NOMO-1 (cell line): ENCODE data around the gene RPP14.
A peak's percentile ranks its signal among the peaks of the same experiment; 100 is the strongest.
"Not testable (repeated sequence)": the region's sequence is repeated elsewhere in the genome, so short reads cannot be mapped to it uniquely, and the experiment has no call there.

ENCODE experiments used
- DNase-seq, 2 experiments: peaks; one replicate each; lab custom pipeline; 2025; ENCODE audit not compliant: unreplicated experiment in 2 of 2; lab: John Stamatoyannopoulos, UW

The RPP14 gene

DNA sequence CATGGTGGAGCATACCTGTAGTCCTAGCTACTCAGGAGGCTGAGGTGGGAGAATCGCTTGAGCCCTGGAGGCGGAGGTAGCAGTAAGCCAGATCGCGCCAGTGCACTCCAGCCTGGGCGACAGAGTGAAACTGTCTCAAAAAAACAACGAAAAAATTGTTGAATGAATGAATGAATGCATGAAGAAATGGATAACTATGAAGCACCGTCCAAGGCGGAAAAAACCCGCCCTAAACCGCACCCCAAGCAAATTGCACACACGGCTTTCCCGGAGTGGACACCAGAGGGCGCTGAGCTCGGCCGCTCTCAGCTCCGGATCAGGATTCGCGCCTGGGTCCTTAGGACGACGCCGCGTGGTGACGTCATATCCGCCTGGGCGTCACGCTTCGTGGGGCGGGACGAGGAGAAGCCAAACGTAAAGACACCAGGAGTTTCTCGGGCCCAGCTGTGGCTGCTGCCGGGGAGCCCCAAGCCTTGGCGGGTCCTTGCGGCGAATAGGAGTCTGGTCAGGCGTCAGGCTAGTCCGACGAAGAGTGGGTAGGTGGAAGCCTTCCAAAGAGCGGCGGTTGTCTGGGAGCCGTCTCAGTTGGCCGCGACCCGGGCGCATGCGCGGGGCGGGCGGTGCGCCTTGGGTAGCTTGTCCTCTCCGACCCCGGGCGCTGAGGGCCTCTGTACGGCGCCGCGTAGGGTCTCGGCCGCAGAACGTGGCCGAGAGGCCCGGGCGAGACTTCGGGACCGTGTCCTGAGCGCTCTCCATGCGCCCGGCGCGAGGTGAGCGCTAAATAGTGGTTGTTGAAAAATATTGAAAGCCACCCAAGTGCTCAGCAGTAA, at the start of gene RPP14, which contains the start of gene HTD2:
TSS of gene RPP14 (plus strand) at position 364 of the 830 bp plus-strand sequence. CDS start 4,085 bp downstream, outside the sequence.
TSS of gene HTD2 (plus strand) at position 639 of the 830 bp plus-strand sequence. CDS start 11,094 bp downstream, outside the sequence.
- DNase-seq = peak; percentile 92 to 98

DNA sequence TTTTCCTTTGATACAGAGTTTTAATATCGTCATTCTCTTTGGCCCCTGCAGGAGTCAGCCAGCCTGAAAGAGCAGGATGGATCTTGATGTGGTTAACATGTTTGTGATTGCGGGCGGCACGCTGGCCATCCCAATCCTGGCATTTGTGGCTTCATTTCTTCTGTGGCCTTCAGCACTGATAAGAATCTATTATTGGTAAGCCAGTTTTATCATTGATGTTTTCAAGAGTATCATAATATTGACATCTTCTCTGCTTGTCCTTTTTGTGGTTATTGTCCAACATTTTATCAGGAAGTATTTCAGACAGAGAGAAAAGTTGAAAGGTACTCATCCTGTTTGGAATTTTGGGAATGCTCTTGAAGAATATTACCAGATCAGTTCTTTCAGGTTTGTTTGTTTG, 49.5 kb upstream of the RPP14 start:
- no peak for DNase-seq

DNA sequence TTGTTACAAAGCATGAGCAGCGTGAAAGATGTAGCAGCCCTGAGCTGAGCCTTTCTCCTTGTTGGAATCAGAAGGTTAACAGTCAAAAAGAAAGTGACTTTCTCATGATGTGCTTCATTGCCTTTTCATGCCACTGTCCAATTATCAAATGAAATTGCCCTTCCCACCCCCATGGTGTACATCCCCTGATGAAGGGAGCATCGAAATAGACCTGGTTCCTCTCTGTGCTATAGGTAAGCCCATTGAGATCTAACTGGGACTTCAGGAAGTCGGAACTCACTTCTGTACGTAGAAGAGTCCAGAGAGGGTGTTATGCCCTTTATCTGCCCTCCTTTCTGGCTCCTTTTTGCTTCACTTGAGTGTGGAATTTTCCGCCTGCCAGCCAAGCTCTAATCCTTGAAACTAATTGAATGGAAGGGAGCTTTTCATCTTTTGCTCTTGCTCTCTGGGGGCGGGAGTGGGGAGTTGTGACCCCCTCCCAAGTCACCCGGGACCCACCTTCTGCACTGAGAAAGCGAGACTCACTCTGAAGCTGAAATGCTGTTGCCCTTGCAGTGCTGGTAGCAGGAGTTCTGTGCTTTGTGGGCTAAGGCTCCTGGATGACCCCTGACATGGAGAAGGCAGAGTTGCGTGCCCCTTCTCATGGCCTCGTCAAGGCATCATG, 47.5 kb upstream of the RPP14 start:
- DNase-seq = no peak

DNA sequence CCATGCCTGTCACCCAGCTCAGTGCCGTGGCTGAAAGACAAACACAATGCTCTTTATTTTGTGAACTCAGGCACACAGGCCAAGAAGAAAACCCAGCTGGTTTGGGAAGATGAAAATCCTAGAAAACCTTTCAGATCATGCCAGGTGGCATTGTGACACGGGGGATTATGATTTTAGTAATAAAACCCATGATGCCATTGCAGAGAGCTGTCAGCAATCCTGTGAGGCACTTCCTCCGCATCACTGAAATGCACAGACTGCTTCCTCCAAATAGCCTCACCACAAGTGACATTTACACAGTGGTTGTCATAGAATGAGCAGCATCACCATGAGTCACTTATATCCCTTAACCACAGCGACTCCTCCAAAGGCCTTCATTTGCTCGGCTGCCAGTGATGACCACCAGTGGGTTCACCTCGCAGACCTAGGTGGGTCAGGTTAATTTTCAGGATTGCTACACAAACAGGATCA, 45.7 kb upstream of the RPP14 start:
- peak; percentile 13 to 73 for DNase-seq

DNA sequence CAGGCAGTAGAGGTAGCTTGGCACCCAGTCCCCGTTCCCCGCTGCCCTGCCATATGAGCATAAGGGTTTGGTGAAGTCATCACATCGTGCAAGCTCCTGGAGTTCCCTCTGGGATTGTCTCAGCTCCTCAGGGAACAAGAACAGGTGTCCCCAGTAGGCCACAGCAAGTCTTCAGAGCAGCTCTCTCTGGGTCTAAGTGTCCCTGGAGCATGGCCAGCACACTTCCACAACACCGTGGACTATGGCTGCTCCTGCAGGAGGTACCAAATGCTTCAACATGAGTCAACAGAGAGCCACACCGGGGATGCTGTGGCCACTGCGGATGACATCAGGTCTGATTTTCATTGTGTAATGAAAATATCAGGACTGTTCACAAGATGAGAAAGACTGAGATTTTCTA, 45.3 kb upstream of the RPP14 start:
- DNase-seq = no peak

DNA sequence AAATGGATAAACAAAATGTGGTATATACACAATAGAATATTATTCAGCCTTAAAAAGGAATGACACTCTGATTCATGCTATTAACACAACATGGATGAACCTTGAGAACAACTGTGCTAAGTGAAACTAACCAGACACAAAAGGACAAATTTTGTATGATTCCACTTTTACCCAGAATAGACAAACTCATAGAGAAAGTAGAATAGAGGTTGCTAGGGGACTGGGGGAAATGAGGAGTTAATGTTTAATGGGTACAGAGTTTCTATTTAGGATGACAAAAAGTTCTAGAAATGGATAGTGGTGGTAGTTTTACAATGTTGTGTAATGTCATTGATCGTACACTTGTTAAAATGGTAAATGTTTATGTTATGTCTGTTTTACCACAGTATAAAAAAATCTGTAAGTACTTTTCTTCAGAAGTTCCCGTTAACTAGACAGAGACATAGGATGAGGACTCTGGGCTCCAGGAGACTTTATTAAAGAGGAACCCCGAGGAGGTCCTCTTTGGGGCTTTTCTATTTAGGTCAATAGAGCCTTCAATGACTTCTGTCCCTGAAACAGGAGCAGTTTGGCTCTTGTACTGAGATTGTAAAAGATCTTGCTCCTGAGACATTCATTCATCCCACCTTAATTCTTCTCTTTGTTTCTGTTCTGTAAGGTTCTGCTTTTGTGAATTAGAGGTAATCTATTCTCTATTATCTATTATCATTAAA, 43.9 kb upstream of the RPP14 start:
- DNase-seq = no peak

DNA sequence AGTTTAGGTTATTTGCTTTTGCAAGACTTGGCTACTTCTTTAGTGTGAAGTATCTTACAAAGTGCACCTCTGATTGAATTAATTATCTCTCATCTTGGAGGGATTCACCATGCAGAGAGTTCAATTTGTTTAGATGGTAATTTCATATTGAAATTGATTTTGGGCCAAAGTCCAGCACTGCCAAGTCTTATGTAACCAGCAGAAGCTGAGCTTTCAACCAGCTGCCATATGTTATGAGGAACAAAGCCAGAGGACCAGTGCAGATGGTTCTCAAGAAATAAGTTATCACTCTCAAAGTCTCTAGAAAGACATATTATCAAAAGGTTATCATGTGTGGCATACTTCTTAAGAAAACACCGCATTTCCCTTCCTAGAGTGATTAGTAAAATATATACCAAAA, 39.5 kb upstream of the RPP14 start:
- DNase-seq = no peak

DNA sequence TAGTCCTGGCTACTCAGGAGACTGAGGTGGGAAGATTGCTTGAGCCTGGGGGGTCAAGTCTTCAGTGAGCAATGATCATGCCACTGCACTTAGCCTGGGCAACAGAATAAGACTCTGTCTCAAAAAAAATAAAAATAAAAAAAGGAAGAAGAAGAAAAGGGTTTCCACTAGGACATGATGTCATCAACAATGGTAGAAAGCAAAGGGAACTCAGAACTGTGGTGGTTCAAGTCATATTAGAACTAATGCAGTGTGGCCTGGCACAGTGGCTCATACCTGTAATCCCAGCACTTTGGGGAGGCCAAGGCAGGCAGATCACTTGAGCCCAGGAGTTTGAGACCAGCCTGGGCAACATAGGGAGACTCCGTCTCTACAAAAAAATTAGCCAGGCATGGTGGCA, 38.5 kb upstream of the RPP14 start:
- DNase-seq = not testable (repeated sequence)

DNA sequence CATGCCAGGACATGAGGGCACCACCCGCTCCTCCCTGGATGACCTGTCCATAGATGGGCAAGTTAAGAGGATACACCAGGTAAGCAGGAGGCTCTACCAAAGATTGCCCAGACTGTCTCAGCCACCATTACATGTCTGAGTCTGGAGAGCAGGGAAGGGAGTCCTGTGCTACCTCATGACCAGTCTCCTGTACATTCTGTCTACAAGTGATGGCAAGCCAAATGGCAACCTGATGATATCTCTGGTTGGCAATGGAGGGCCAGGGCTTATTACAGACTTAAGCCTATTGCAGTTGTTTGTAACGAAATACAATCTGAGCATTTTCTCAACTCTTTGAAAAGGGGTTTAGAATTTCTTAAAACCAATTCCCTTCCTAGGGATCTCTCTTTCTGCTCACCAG, 36.7 kb upstream of the RPP14 start:
- DNase-seq = no peak

DNA sequence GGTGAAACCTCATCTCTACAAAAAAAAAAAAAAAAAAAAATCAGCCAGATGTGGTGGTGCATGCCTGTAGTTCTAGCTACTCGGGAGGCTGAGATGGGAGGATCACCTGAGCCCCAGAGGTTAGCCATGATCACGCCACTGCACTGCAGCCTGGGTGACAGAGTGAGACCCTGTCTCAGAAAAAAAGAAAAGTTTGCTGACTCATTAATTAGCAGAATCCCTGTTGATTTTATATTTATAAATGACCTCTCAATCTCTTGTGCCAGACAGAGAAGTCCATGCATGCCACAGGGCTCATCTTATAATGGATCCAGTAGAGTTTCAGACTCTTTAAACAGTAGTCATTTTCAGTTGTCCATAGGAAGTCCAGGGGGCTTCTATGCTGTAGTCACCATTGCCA, 35.6 kb upstream of the RPP14 start:
- no peak for DNase-seq

DNA sequence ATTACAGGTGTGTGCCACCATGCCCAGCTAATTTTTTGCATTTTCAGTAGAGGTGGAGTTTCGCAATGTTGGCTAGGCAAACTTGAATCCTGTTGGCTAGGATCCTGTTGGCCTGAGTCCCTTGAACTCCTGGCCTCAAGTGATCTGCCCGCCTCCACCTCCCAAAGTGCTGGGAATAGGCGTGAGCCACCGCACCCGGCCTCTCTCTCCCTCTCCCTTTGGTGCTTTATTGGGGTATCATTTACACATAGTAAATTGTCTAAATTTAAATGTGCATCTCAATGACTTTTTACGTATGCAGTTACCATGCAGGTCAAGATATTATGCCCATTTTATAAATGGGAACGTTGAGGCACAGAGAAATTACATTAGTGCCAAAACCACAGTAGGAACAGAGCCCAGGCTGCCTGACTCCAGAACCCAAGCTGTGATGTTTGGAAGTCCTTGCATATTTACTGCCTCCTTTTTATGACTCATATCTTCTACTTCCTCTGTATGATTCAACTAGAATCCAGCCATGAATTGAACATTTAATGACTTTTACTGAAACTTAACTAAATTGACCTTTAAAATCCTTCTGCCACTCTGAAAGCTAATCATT, 34.0 kb upstream of the RPP14 start:
- peak; percentile 60 to 78 for DNase-seq

DNA sequence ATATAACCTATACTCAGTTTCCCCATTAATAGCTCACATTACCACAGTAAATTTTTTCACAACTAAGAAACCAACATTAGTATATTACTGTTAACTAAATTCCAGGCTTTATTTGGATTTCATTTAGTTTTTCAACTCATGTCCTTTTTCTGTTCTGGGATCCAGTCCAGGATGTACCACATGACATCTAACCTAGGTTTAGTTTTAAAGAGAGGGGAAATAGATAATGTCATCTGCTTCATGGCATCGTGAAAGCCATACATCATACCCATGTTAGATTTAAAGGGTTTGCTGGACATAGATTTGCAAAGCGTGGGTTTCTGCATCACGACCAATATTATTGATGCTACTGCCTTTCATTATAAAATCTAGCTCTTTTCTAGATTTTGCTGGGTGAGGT, 33.2 kb upstream of the RPP14 start:
- DNase-seq = no peak

DNA sequence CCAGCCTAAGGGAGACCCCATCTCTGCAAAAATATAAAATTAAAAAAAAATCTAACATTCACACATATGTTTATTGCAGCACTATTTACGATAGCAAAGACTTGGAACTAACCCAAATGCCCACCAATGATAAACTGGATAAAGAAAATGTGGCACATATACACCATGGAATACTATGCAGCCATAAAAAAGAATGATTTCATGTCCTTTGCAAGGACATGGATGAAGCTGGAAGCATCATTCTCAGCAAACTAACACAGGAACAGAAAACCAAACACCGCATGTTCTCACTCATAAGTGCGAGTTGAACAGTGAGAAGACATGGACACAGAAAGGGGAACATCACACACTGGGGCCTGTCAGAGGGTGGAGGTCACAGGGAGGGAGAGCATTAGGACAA, 32.7 kb upstream of the RPP14 start:
- DNase-seq = not testable (repeated sequence)

DNA sequence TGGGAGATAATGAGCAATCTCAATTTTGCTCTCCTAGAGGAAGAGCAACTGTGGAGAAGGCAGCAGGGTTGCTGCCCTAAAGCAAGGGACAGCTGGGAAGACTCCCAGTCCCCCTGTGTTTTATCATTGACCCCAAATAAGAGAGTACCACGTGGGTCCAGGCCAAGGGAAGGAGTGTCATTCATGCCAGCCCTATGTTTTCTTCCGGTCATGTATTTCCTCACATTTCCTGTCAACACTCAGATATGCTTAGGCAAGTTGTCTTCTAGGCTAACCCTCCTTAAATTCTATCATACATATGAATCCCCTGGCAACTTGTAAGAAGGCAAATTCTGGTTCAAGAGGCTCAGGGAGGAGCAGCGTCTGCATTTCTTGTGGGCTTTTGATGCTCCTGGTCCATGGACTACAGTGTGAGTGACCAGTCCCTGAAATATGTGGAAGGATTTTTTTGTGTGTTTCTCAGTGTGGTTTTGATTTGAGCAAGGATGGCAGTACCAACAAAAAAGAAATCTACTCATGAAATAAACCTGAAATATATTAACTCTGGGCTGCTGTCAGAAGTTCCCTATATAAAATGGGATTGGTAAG, 31.9 kb upstream of the RPP14 start:
- DNase-seq = no peak

DNA sequence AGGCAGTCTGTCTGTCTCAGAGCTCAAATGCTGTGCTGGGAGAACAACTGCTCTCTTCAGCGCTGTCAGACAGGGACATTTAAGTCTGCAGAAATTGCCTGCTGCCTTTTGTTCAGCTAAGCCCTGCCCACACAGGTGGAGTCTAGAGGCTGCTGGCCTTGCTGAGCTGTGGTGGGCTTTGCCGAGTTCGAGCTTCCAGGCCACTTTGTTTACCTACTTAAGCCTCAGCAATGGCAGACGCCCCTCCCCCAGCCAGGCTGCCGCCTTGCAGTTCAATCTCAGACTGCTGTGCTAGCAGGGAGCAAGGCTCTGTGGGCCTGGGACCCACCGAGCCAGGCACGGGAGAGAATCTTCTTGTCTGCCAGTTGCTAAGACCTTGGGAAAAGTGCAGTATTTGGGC, 25.0 kb upstream of the RPP14 start:
- DNase-seq = no peak

DNA sequence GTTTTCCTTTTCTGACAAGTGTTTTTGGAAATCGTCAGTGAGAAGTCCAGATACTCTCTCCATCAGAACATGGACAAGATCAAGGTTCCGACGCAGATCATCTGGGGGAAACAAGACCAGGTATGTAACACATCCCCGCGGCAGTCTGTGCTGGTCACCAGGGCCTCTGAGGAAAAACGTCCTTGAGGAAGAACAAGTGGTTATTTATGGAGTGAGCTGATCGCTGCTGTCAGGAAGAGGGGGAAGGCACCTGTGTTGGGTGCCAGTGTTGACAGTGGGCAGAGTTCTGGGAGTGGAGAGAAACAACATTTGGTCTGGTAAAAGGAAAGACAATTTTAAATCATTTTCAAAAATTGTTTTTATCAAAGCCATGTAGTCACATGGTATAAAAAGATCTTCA, 20.7 kb upstream of the RPP14 start:
- no peak for DNase-seq

DNA sequence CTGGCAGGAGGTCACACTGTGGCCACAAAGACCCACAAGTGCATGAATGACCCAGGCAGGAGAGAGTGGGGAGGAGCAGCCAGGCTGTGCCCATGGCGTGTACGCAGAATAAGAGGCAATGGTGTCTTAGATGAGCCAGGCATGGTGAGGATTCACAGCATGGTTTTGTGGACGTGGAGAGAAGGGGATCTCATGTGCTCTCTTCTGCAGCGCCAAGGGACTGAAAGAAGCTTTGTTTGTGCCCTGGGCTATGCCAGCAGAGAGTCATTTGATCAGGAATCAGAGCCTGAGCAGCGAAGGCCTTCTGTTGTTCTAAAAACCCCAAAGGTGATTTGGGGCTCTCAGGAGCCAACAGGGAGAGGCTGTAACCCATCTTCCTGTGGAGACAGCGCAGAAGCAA, 18.7 kb upstream of the RPP14 start:
- no peak for DNase-seq

DNA sequence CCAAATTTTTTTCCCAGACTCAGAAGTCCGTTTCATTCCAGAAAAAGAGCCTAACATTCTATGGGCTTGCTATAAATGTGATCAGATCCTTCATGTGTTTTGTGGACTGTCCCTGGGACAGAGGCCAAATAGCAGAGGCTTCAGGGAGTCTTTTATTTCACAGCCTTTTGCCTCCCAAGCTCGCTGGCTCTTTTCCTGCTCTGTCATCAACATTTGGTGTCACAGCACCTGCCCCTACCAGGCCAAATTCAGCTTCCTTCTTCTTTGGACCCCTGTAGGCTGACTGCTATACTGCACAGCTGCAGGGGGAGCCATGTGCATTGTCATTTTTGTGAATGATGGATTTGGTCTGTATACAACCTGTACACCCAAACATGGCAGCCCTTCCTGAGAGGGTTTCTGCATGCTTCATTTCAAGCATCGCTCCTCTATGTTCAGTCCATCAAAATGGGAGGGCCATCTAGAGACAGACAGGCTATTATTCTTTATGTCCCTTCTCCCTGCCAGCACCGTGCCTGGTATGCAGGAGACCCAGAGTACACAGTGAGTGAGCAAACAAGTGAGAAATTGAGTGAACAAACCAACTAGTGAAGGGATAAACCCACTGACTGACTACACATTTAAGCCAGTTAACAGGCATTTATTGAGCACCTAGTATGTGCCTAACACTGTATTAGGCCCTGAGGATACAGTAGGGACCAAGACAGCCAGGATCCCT, 17.9 kb upstream of the RPP14 start:
- no peak for DNase-seq

DNA sequence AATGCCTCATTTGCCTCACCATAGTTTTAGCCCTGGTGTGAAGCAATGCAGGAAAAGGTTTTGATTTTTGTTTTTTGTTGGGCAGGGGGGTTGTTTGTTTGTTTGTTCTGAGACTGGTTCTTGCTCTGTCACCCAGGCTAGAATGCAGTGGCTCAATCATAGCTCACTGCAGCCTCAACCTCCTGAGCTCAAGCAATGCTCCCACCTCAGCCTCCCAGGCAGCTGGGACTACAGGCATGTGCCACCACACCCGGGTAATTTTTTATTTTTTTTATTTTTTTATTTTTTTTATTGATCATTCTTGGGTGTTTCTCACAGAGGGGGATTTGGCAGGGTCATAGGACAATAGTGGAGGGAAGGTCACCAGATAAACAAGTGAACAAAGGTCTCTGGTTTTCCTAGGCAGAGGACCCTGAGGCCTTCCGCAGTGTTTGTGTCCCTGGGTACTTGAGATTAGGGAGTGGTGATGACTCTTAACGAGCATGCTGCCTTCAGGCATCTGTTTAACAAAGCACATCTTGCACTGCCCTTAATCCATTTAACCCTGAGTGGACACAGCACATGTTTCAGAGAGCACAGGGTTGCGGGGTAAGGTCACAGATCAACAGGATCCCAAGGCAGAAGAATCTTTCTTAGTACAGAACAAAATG, 17.0 kb upstream of the RPP14 start:
- DNase-seq = not testable (repeated sequence)
